Activated CD8-positive, alpha-beta memory T cell treated with anti-CD3 and anti-CD28 coated beads for 1 hour (primary cell): Measurements from ENCODE around the gene DDX24.

Source experiments
- DNase-seq, 2 donors: peaks; one replicate each; pipeline ENCODE4 v3.0.0-alpha.2; 2020; ENCODE audit warnings: low read depth in 1 of 2; ENCODE audit errors: extremely low read depth in 1 of 2

Gene DDX24

GRCh38 chr14:94034886-94035285 lies 46.1 kb downstream of the DDX24 start:
- no peak for DNase-seq

- no peak for DNase-seq
These were observed 49.1 kb downstream of the DDX24 start for GRCh38 chr14:94031883-94032279.

- no peak for DNase-seq
These were observed 49.7 kb downstream of the DDX24 start for GRCh38 chr14:94031161-94031882.

GRCh38 chr14:94030571-94030970 lies 50.4 kb downstream of the DDX24 start:
- no peak for DNase-seq

GRCh38 chr14:94029671-94030203 lies 51.3 kb downstream of the DDX24 start:
- no peak for DNase-seq

- DNase-seq, result no peak
These were observed 51.7 kb downstream of the DDX24 start for GRCh38 chr14:94029265-94029664.

- no peak for DNase-seq
These were observed 52.6 kb downstream of the DDX24 start for GRCh38 chr14:94028450-94028826.

GRCh38 chr14:94027566-94028449 lies 53.2 kb downstream of the DDX24 start:
- no peak for DNase-seq

GRCh38 chr14:94026889-94027469 lies 54.0 kb downstream of the DDX24 start:
- no peak for DNase-seq

GRCh38 chr14:94026173-94026888 lies 54.7 kb downstream of the DDX24 start, which contains the start of gene OTUB2:
Gene OTUB2, plus strand, starts transcription at chr14:94026340. Its CDS starts 198 bp downstream, at chr14:94026538.
- peak; percentile 79 to 84 for DNase-seq

GRCh38 chr14:94025720-94026119 lies 55.3 kb downstream of the DDX24 start:
- DNase-seq, result no peak

- no peak for DNase-seq
These were observed 56.5 kb downstream of the DDX24 start for GRCh38 chr14:94024549-94024948.

GRCh38 chr14:94022532-94023411 lies 58.2 kb downstream of the DDX24 start:
- DNase-seq, result no peak

GRCh38 chr14:94021416-94022157 lies 59.4 kb downstream of the DDX24 start:
- DNase-seq, result no peak

GRCh38 chr14:94021001-94021400 lies 60.0 kb downstream of the DDX24 start:
- DNase-seq, result no peak

GRCh38 chr14:94020267-94020666 lies 60.7 kb downstream of the DDX24 start:
- DNase-seq, result no peak

GRCh38 chr14:94019329-94019728 lies 61.7 kb downstream of the DDX24 start:
- no peak for DNase-seq

GRCh38 chr14:94018308-94018707 lies 62.7 kb downstream of the DDX24 start:
- no peak for DNase-seq

GRCh38 chr14:94016446-94016976 lies 64.5 kb downstream of the DDX24 start:
- DNase-seq, result no peak
